ENCODE data around the gene C12orf54.
"Not testable (repeated sequence)": the region's sequence is repeated elsewhere in the genome, so short reads cannot be mapped to it uniquely, and the experiment has no call there.

C12orf54 gene

DNA sequence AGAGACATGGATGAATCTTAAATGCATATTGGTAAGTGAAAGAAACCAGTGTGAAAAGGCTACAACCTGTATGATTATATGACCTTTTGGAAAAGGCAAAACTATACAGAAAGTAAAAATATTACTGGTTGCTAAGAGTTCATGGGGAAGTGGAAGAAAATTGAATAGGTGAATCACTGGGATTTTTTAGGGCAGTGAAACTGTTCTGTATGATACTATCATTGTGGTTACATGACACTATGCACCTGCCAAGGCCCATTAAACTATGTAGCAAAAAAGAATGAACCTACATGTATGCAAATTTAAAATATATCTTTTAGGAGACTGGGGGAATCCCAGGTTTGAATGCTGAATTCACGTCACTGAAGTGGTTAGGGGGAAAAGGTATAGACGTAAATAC is 30.6 kb downstream of the C12orf54 start:
- Histone ChIP-seq H3K27ac (no peak overlapping the region), H3K4me3 (no peak overlapping the region)
- TF ChIP-seq, protein P1, sequence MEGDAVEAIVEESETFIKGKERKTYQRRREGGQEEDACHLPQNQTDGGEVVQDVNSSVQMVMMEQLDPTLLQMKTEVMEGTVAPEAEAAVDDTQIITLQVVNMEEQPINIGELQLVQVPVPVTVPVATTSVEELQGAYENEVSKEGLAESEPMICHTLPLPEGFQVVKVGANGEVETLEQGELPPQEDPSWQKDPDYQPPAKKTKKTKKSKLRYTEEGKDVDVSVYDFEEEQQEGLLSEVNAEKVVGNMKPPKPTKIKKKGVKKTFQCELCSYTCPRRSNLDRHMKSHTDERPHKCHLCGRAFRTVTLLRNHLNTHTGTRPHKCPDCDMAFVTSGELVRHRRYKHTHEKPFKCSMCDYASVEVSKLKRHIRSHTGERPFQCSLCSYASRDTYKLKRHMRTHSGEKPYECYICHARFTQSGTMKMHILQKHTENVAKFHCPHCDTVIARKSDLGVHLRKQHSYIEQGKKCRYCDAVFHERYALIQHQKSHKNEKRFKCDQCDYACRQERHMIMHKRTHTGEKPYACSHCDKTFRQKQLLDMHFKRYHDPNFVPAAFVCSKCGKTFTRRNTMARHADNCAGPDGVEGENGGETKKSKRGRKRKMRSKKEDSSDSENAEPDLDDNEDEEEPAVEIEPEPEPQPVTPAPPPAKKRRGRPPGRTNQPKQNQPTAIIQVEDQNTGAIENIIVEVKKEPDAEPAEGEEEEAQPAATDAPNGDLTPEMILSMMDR (IDR thresholded peaks at IDR 0.05), result no peak
- no peak for DNase-seq (ENCODE audit: low spot score)

DNA sequence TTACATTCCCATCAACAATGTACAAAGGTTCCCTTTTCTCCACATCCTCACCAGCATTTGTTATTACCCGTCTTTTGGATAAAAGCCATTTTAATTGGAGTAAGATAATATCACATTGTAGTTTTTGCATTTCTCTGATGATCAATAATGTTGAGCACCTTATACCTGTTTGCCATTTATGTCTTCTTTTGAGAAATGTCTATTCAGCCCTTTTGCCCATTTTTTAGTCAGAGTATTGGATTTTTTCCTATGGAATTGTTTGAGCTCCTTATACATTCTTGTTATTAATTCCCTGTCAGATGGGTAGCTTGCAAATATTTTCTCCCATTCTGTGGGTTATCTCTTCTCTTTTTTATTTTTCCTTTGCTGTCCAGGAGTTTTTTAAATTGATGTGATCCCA is 32.4 kb downstream of the C12orf54 start:
- no peak for DNase-seq (ENCODE audit: low spot score)
- H3K4me3 ChIP-seq, result no peak overlapping the region
- TF ChIP-seq, protein P1 (IDR thresholded peaks at IDR 0.05), result no peak
- no peak overlapping the region for H3K27ac ChIP-seq

DNA sequence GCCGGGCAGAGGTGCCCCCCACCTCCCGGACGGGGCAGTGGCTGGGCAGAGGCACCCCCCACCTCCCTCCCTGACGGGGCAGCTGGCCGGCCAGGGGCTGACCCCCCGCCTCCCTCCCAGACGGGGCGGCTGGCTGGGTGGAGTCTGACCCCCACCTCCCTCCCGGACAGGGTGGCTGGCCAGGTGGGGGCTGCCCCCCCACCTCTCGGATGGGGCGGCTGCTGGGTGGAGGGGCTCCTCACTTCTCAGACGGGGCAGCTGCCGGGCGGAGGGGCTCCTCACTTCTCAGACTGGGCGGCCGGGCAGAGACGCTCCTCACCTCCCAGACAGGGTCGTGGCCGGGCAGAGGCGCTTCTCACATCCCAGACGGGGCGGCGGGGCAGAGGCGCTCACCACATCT is 38.1 kb downstream of the C12orf54 start:
- not testable (repeated sequence) for H3K4me3 ChIP-seq; H3K27ac ChIP-seq; DNase-seq (ENCODE audit: low spot score)

DNA sequence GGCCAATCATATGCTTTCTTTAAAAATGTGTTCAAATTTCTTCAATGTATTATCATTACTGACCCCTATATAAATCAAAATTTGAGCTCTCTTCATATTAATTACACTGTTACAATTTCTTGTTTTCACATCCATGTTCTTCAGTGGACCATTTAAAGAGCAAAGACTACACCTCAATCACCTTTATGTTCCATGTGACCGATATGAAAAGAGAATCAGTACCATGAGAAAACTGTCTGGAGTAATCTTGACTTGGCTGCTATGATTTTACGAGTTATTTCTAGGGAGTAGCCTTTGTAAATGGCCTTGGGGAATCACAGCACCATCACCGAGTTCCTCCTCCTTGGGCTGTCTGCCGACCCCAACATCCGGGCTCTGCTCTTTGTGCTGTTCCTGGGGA is 43.0 kb downstream of the C12orf54 start, which contains the start of gene OR8S1:
Gene OR8S1 (plus strand): TSS at position 301 of the 400 bp plus-strand sequence. CDS start 0 bp downstream, at position 301.
- Histone ChIP-seq H3K27ac (no peak within 1 kb of the TSS), H3K4me3 (no peak within 1 kb of the TSS)
- DNase-seq (ENCODE audit: low spot score), result no peak
- TF ChIP-seq, protein P1 (IDR thresholded peaks at IDR 0.05), result no peak

DNA sequence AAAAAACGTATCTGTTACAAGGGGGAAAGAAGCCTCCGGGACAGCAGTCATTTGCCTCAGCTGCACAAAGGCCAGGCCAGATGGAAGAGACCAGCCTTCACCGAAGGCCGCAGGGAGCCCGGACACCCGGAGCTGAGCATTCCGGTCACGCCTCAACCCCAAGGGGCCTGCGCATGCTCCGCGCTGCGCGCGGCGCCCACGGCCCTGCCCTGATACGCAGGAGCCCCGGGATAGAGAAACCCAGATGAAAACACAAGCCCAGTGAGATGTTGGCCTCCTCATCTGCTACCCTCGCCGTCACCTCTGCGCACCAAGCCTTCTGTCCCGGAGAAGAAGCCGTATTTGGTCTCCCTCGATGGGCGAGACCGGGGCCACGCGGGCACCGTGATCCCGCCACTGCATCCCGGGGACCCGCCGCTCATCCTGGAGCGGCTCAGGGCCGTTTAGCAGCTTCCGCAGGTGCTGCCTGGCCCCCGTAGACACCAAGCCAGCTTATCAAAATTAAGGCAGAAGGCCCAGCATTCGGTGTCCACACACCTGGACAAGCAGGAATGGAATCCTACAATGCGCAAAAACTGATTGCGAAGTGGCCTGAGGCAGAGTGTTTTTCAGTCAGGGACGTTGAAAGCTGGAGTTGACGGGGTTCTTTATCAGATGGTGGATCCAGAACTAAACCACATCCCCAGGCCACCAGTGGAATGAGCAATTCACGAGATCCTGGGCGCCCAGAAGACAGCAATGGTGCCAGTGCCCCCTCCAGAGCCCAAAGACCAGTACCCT is 45.8 kb downstream of the C12orf54 start:
- Histone ChIP-seq H3K27ac (no peak overlapping the region), H3K4me3 (no peak overlapping the region)
- no peak for DNase-seq (ENCODE audit: low spot score)
- TF ChIP-seq, protein P1 (IDR thresholded peaks at IDR 0.05), result no peak

DNA sequence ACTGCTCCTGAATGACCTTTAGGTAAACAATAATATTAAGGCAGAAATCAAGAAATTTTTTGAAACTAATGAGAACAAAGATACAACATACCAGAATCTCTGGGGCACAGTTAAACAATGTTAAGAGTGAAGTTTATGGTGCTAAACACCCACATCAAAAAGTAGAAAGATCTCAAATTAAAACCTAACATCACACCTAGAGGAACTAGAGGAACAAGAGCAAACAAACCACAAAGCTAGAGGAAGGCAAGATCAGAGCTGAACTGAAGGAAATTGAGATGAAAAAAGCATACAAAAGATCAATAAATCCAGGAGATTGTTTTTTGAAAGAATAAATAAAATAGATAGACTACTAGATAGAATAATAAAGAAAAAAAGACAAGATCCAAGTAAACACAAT is 50.3 kb downstream of the C12orf54 start:
- TF ChIP-seq, protein P1 (IDR thresholded peaks at IDR 0.05), result no peak
- H3K27ac ChIP-seq, result no peak overlapping the region
- no peak overlapping the region for H3K4me3 ChIP-seq
- DNase-seq (ENCODE audit: low spot score), result no peak

DNA sequence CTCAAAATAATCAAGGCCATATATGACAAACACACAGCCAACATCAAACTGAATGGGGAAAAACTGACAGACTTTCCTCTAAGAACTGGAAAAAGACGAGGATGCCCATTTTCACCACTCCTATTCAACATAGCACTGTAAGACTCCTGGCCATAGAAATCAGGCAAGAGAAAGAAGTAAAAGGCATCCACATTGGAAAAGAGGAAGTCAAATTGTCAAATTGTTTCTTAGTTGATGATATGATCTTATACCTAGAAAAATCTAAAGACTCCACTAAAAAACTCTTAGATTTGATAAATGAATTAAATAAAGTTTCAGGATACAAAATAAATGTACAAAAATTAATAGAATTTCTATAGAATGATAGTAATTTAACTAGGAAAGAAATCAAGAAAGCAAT is 54.3 kb downstream of the C12orf54 start:
- Histone ChIP-seq H3K27ac (no peak overlapping the region), H3K4me3 (no peak overlapping the region)
- no peak for DNase-seq (ENCODE audit: low spot score)
- TF ChIP-seq, protein P1 (IDR thresholded peaks at IDR 0.05), result no peak
